ENCODE results near the gene PHPT1. TPM values are rescaled to one million over a fixed set of nuclear protein-coding genes. Genes with fewer than 3 reads are reported as not detected.

The PHPT1 gene
- total and polyA plus RNA-seq, 2 of the 8 experiments (the other 6 are each of a cell fraction or from before 2014, with no cell fraction given), result 109 to 226 TPM

- Histone ChIP-seq H3K56ac (replicated peaks; ENCODE audit: insufficient read length, low read depth, low read length) (no peak overlapping the region), H4K20me1 (replicated peaks in 1 of 2; ENCODE audit: control insufficient read depth in 1 of 2, insufficient read depth in 2 of 2, low read length in 2 of 2) (peaks cover 8 to 19% of the 10 kb centered on the region in 2 experiments), H3K18ac (ENCODE audit: extremely low read depth, low read length) (no peak overlapping the region), H2BK20ac (ENCODE audit: low read length) (no peak overlapping the region), H2BK5ac (ENCODE audit: low read depth, low read length) (no peak overlapping the region; the same call in 1 of the 2 replicates), H3K4ac (replicated peaks; ENCODE audit: insufficient read length, low read depth, low read length) (no peak overlapping the region), H4K8ac (ENCODE audit: extremely low read depth, insufficient read depth, low read length) (no peak overlapping the region), H4K91ac (replicated peaks; ENCODE audit: insufficient read length, low read length) (no peak overlapping the region), H3K4me3 (ENCODE audit: extremely low read depth in 1 of 4, insufficient read depth in 2 of 4, low read depth in 3 of 4, low read length in 4 of 4) (no peak overlapping the region), H3K4me2 (ENCODE audit: insufficient read depth in 1 of 2, low read depth in 2 of 2, low read length in 2 of 2) (no peak overlapping the region), H3K27me3 (replicated peaks in 1 of 4; ENCODE audit: control insufficient read depth in 3 of 4, extremely low read depth in 1 of 4, insufficient read depth in 3 of 4, low read length in 3 of 4) (no peaks in the 10 kb centered on the region), H2AFZ (ENCODE audit: low read length) (no peak overlapping the region), H4K5ac (ENCODE audit: insufficient read length, low read depth, low read length) (no peak overlapping the region), H3K23ac (ENCODE audit: insufficient read length) (no peak overlapping the region), H3K4me1 (replicated peaks in 1 of 4; ENCODE audit: control insufficient read depth in 3 of 4, insufficient read depth in 4 of 4, low read length in 3 of 4) (no peaks in the 10 kb centered on the region), H2BK12ac (ENCODE audit: low read depth, low read length) (no peak overlapping the region), H3K9ac (replicated peaks in 1 of 4; ENCODE audit: extremely low read depth in 1 of 4, low read depth in 3 of 4, low read length in 3 of 4) (peak overlapping the region in 1 of 4 experiments; percentile 6; a peak in 1 of 7 replicates), H3K36me3 (ENCODE audit: control insufficient read depth in 2 of 4, insufficient read depth in 4 of 4, low read length in 3 of 4) (peaks cover 6 to 20% (median 12%) of the 10 kb centered on the region in 4 experiments; a peak in 6 of 8 replicates), H3K79me2 (ENCODE audit: control insufficient read depth in 1 of 2, insufficient read depth in 2 of 2, low read length in 2 of 2) (peaks cover 0 to 56% of the 10 kb centered on the region in 2 experiments; a peak in 3 of 4 replicates), H3K23me2 (ENCODE audit: low read depth, low read length) (no peaks in the 10 kb centered on the region), H3K14ac (ENCODE audit: insufficient read length) (no peak overlapping the region), H2BK15ac (ENCODE audit: low read length) (no peak overlapping the region), H2BK120ac (replicated peaks; ENCODE audit: low read depth, low read length) (no peak overlapping the region), H3K9me3 (ENCODE audit: insufficient read depth in 2 of 2, low read depth in 1 of 2, low read length in 1 of 2) (no peaks in the 10 kb centered on the region), H3K79me1 (ENCODE audit: low read depth, low read length) (peaks cover 10% of the 10 kb centered on the region), H3K27ac (ENCODE audit: low read depth, low read length) (no peak overlapping the region), H2AK5ac (ENCODE audit: low read depth, low read length) (no peak overlapping the region)
- ChIA-PET POLR2A (ENCODE audit: partially characterized antibody) (interaction anchor here (0.9 kb wide), 1 partner anchor 11 kb away, joined by 3 read pairs; no protein-coding TSS in a partner anchor), CTCF (ENCODE audit: partially characterized antibody) (interaction anchor here (0.8 to 1.0 kb wide), 2 partner anchors 46 to 89 kb away, joined by 3 read pairs; partner anchors contain the start of gene RABL6)
- WGBS, 2 experiments (ENCODE audit: extremely low coverage in 1 of 2, insufficient coverage in 1 of 2, insufficient read length in 1 of 2, insufficient replicate concordance in 2 of 2, low coverage in 1 of 2, low lambda C conversion rate in 2 of 2, missing lambda C conversion rate in 1 of 2), result 93% methylated on average over 10 of the region's 11 CpGs; no CpG with 5 or more reads in 1 of the 2 experiments
- no peak for FAIRE-seq
- DNase-seq (ENCODE audit: low read depth in 1 of 2, low spot score in 2 of 2), result no peak
- no peak for TF ChIP-seq CREB1 (IDR thresholded peaks at IDR 0.05)
Measured at GRCh38 chr9:136896027-136896426, 46.8 kb downstream of the PHPT1 start.
